ENCODE data around the gene CCDC177. TPM values are rescaled to one million over a fixed set of nuclear protein-coding genes. Genes with fewer than 3 reads are reported as not detected.

Gene CCDC177
- total and polyA plus RNA-seq, 2 of the 8 experiments (the other 6 are each of a cell fraction or from before 2014, with no cell fraction given): 0.62 to 2.8 TPM

DNA sequence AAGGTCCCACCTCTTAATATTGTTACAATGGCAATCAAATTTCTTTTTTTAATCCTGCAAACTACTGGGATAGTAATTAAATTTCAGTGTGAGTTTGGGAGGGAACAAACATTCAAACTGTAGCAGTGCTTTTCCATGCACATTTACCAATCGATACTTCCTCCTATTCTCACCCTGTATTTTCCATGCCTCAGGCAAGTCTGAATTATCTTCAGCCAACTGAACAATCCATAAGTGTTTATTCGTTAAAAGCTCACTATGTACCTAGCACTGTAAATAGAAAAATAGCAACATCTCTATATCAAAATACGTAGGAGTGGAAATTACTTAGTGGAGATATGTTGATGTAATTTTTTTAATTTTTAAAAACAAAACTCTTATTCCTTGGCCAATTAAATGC is 43.5 kb downstream of the CCDC177 start:
- no peaks in the 10 kb centered on the region for H4K20me1 ChIP-seq (replicated peaks in 1 of 2; ENCODE audit: control insufficient read depth in 1 of 2, insufficient read depth in 2 of 2, low read length in 2 of 2)
- no peak overlapping the region for H3K23ac ChIP-seq (ENCODE audit: insufficient read length)
- no peak overlapping the region for H2BK20ac ChIP-seq (ENCODE audit: low read length)
- CTCF ChIA-PET (ENCODE audit: partially characterized antibody): interaction anchor here (1.2 to 2.0 kb wide), 4 partner anchors 17 to 196 kb away, joined by 3 to 12 read pairs (median 7); no protein-coding TSS in a partner anchor
- no peak overlapping the region for H4K8ac ChIP-seq (ENCODE audit: extremely low read depth, insufficient read depth, low read length)
- FAIRE-seq (no peak), DNase-seq (ENCODE audit: low read depth in 1 of 2, low spot score in 2 of 2) (no peak)
- no peak overlapping the region for H2AK5ac ChIP-seq (ENCODE audit: low read depth, low read length)
- no peaks in the 10 kb centered on the region for H3K36me3 ChIP-seq (ENCODE audit: control insufficient read depth in 2 of 4, insufficient read depth in 4 of 4, low read length in 3 of 4)
- no peak overlapping the region for H4K5ac ChIP-seq (ENCODE audit: insufficient read length, low read depth, low read length)
- no peaks in the 10 kb centered on the region for H3K79me2 ChIP-seq (ENCODE audit: control insufficient read depth in 1 of 2, insufficient read depth in 2 of 2, low read length in 2 of 2)
- H2BK5ac ChIP-seq (ENCODE audit: low read depth, low read length): no peak overlapping the region
- no peak overlapping the region for H2BK120ac ChIP-seq (replicated peaks; ENCODE audit: low read depth, low read length)
- no peaks in the 10 kb centered on the region for H3K23me2 ChIP-seq (ENCODE audit: low read depth, low read length)
- H3K27ac ChIP-seq (ENCODE audit: low read depth, low read length): no peak overlapping the region
- no peak overlapping the region for H3K14ac ChIP-seq (ENCODE audit: insufficient read length)
- 93% methylated on average over 3 of the region's 3 CpGs; no CpG with 5 or more reads in 1 of the 2 experiments for WGBS, 2 experiments (ENCODE audit: extremely low coverage in 1 of 2, insufficient coverage in 1 of 2, insufficient read length in 1 of 2, insufficient replicate concordance in 2 of 2, low coverage in 1 of 2, low lambda C conversion rate in 2 of 2, missing lambda C conversion rate in 1 of 2)
- no peaks in the 10 kb centered on the region for H3K9me3 ChIP-seq (ENCODE audit: insufficient read depth in 2 of 2, low read depth in 1 of 2, low read length in 1 of 2)
- no peak overlapping the region for H4K91ac ChIP-seq (replicated peaks; ENCODE audit: insufficient read length, low read length)
- H3K4ac ChIP-seq (replicated peaks; ENCODE audit: insufficient read length, low read depth, low read length): no peak overlapping the region
- no peak overlapping the region for H3K4me3 ChIP-seq (ENCODE audit: extremely low read depth in 1 of 4, insufficient read depth in 2 of 4, low read depth in 3 of 4, low read length in 4 of 4)
- no peak overlapping the region for H2AFZ ChIP-seq (ENCODE audit: low read length)
- H3K18ac ChIP-seq (ENCODE audit: extremely low read depth, low read length): no peak overlapping the region
- no peak for TF ChIP-seq PHF8 (conservative IDR thresholded peaks at IDR 0.05; ENCODE audit: low read depth, low read length)
- no peak for TF ChIP-seq POLR2A (IDR thresholded peaks at IDR 0.05; ENCODE audit: control extremely low read depth in 1 of 2, low read depth in 2 of 2, low read length in 2 of 2)
- no peak for TF ChIP-seq CEBPB (IDR thresholded peaks at IDR 0.05; ENCODE audit: low read depth, low read length)
- no peak for TF ChIP-seq POU5F1 (IDR thresholded peaks at IDR 0.05; ENCODE audit: low read depth, low read length)
- TF ChIP-seq RBBP5 (IDR thresholded peaks at IDR 0.05; ENCODE audit: borderline replicate concordance, low read depth, low read length): no peak
- TF ChIP-seq, protein P1, sequence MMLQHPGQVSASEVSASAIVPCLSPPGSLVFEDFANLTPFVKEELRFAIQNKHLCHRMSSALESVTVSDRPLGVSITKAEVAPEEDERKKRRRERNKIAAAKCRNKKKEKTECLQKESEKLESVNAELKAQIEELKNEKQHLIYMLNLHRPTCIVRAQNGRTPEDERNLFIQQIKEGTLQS (IDR thresholded peaks at IDR 0.05; ENCODE audit: insufficient read depth, low read depth, low read length): no peak
- H3K56ac ChIP-seq (replicated peaks; ENCODE audit: insufficient read length, low read depth, low read length): no peak overlapping the region
- H3K4me1 ChIP-seq (replicated peaks in 1 of 4; ENCODE audit: control insufficient read depth in 3 of 4, insufficient read depth in 4 of 4, low read length in 3 of 4): no peaks in the 10 kb centered on the region
- no peak overlapping the region for H3K4me2 ChIP-seq (ENCODE audit: insufficient read depth in 1 of 2, low read depth in 2 of 2, low read length in 2 of 2)
- no peaks in the 10 kb centered on the region for H3K79me1 ChIP-seq (ENCODE audit: low read depth, low read length)
- no peak overlapping the region for H3K9ac ChIP-seq (replicated peaks in 1 of 4; ENCODE audit: extremely low read depth in 1 of 4, low read depth in 3 of 4, low read length in 3 of 4)
- POLR2A ChIA-PET (ENCODE audit: partially characterized antibody): interaction anchor here (0.6 to 1.3 kb wide), 2 partner anchors 40 to 289 kb away, joined by 3 read pairs; no protein-coding TSS in a partner anchor
- H2BK12ac ChIP-seq (ENCODE audit: low read depth, low read length): no peak overlapping the region
- no peak overlapping the region for H2BK15ac ChIP-seq (ENCODE audit: low read length)
- no peaks in the 10 kb centered on the region for H3K27me3 ChIP-seq (replicated peaks in 1 of 4; ENCODE audit: control insufficient read depth in 3 of 4, extremely low read depth in 1 of 4, insufficient read depth in 3 of 4, low read length in 3 of 4)
